HepG2 (cell line): ENCODE data around the gene FOXA1. TPM values are rescaled to one million over a fixed set of nuclear protein-coding genes. Genes with fewer than 3 reads are reported as not detected.

Experiments
- ARNT ChIP-seq: fragments of 450-650 bp; IDR thresholded peaks from 2 replicates; pipeline ENCODE4 v1.6.1; 2017
- ATF4 ChIP-seq, 2 experiments: fragments of 450-650 bp in 1 of 2; sonication (generic) in 1 of 2; formaldehyde crosslinking; IDR thresholded peaks; 2 replicates each; pipeline versions ENCODE4 v1.5.0 to v1.8.0; 2020 to 2022; ENCODE audit warnings: mild to moderate bottlenecking in 1 of 2, missing genetic modification reagents in 1 of 2
- CBX2 ChIP-seq, 2 experiments: fragments of 200-600 bp in 1 of 2; sonication (generic); formaldehyde crosslinking in 1 of 2; IDR thresholded peaks; 2 replicates each; pipeline versions ENCODE4 v1.7.0 to v1.8.1; 2018 to 2022; ENCODE audit warnings: low read depth in 2 of 2, low read length in 1 of 2, mild to moderate bottlenecking in 1 of 2, missing genetic modification reagents in 1 of 2
- CCDC6 ChIP-seq: sonication (generic); formaldehyde crosslinking; IDR thresholded peaks from 2 replicates; pipeline ENCODE4 v1.8.1; 2022; ENCODE audit warnings: mild to moderate bottlenecking, missing genetic modification reagents, moderate library complexity
- HMGXB3 ChIP-seq: sonication (generic); formaldehyde crosslinking; IDR thresholded peaks from 2 replicates; pipeline ENCODE4 v1.4.0; 2020; ENCODE audit warnings: missing genetic modification reagents, borderline replicate concordance
- HNRNPL ChIP-seq: fragments of 200-400 bp; formaldehyde crosslinking; IDR thresholded peaks from 2 replicates; pipeline ENCODE4 v1.6.1; 2017; ENCODE audit warnings: mild to moderate bottlenecking, low read depth, low read length
- HOXA5 ChIP-seq: sonication (generic); formaldehyde crosslinking; IDR thresholded peaks from 2 replicates; pipeline ENCODE4 v1.4.0; 2020; ENCODE audit warnings: missing genetic modification reagents
- IRF1 ChIP-seq: sonication (generic); formaldehyde crosslinking; IDR thresholded peaks from 2 replicates; pipeline ENCODE4 v1.4.0; 2020; ENCODE audit warnings: low read depth, mild to moderate bottlenecking, missing genetic modification reagents
- KLF12 ChIP-seq: sonication (generic); formaldehyde crosslinking; IDR thresholded peaks from 2 replicates; pipeline ENCODE4 v1.4.0; 2020; ENCODE audit warnings: missing genetic modification reagents, borderline replicate concordance
- MTERF4 ChIP-seq: sonication (generic); formaldehyde crosslinking; IDR thresholded peaks from 2 replicates; pipeline ENCODE4 v1.8.0; 2023; ENCODE audit warnings: mild to moderate bottlenecking, missing genetic modification reagents
- MTF2 ChIP-seq: sonication (generic); formaldehyde crosslinking; IDR thresholded peaks from 2 replicates; pipeline ENCODE4 v1.5.0; 2020; ENCODE audit warnings: missing genetic modification reagents, borderline replicate concordance
- NCOR1 ChIP-seq: fragments of 200-600 bp; sonication (generic); IDR thresholded peaks from 2 replicates; pipeline ENCODE4 v1.7.0; 2017; ENCODE audit warnings: antibody characterized with exemption, low read length, borderline replicate concordance
- PATZ1 ChIP-seq: sonication (generic); formaldehyde crosslinking; IDR thresholded peaks from 2 replicates; pipeline ENCODE4 v1.4.0; 2020; ENCODE audit warnings: missing genetic modification reagents
- SCMH1 ChIP-seq: sonication (generic); formaldehyde crosslinking; IDR thresholded peaks from 2 replicates; pipeline ENCODE4 v1.9.0; 2021; ENCODE audit warnings: missing genetic modification reagents, mild to moderate bottlenecking, borderline replicate concordance
- ZBTB37 ChIP-seq: sonication (generic); formaldehyde crosslinking; IDR thresholded peaks from 2 replicates; pipeline ENCODE4 v1.4.0; 2020; ENCODE audit warnings: mild to moderate bottlenecking, missing genetic modification reagents
- ZEB1 ChIP-seq: IDR thresholded peaks from 2 replicates; pipeline ENCODE4 v1.6.1; 2012; ENCODE audit warnings: mild to moderate bottlenecking, low read depth, inconsistent platforms; ENCODE audit not compliant: insufficient replicate concordance
- ZNF331 ChIP-seq: sonication (generic); formaldehyde crosslinking; IDR thresholded peaks from 2 replicates; pipeline ENCODE4 v1.4.0; 2020; ENCODE audit warnings: missing genetic modification reagents
- polyA plus RNA-seq, 8 experiments: library from polyadenylated mRNA; depleted of rRNA in 3 of 8; stranded (reverse) in 7 of 8; unstranded in 1 of 8; fragments of >200 nt; fragmentation: Illumina TruSeq in 4 of 8; extraction: Trizol in 4 of 8; gene quantifications; 2 replicates each; pipeline versions ENCODE4 v1.2.1 to v1.2.3, GENCODE V29; 2011 to 2016; ENCODE audit warnings: low read depth in 4 of 8, missing spikeins in 1 of 8, mixed read lengths in 1 of 8; ENCODE audit not compliant: insufficient read depth in 1 of 8
- total RNA-seq, 5 experiments: library from RNA; depleted of rRNA; stranded (reverse); fragments of >200 nt; fragmentation: Illumina TruSeq; extraction: Trizol; gene quantifications; 2 replicates each; pipeline ENCODE4 v1.2.3, GENCODE V29; 2016; ENCODE audit warnings: low read depth in 1 of 5

FOXA1 gene
- total and polyA plus RNA-seq, 2 of the 13 experiments (the other 11 are each of a cell fraction or from before 2014, with no cell fraction given), result 43.4 to 58.6 TPM

- TF ChIP-seq IRF1 (CRISPR knock-in tag) (peak; percentile 91; the same call in 1 of the 2 replicates), NCOR1 (peak; percentile 83), CCDC6 (peak; percentile 93; the same call in 1 of the 2 replicates), CBX2 (IDR thresholded peaks at IDR 0.05; ENCODE audit: low read depth, low read length) (no peak), CBX2 (CRISPR knock-in tag; IDR thresholded peaks at IDR 0.05; ENCODE audit: low read depth) (peak; percentile 26; the same call in 1 of the 2 replicates), ZBTB37 (CRISPR knock-in tag) (0 out of 2 replicates have a peak, but pooled peaks have one; percentile 17), ATF4 (CRISPR knock-in tag; IDR thresholded peaks at IDR 0.05) (no peak), ARNT (no peak), KLF12 (CRISPR knock-in tag) (peak; percentile 29; the same call in 1 of the 2 replicates), SCMH1 (CRISPR knock-in tag) (no peak), MTF2 (CRISPR knock-in tag) (peak; percentile 80; the same call in 1 of the 2 replicates), HMGXB3 (peak; percentile 84), HOXA5 (CRISPR knock-in tag) (peak; percentile 98), HNRNPL (peak; percentile 93), ZEB1 (no peak), ZNF331 (CRISPR knock-in tag) (peak; percentile 93), MTERF4 (CRISPR knock-in tag) (no peak; the same call in 1 of the 2 replicates), PATZ1 (peak; percentile 93)
Measured at GRCh38 chr14:37595809-37596621, 966 bp upstream of the FOXA1 start (continued).
